ENCODE data around the gene TWF2.

- TF ChIP-seq YY1 (IDR thresholded peaks at IDR 0.05; ENCODE audit: insufficient read depth, insufficient read length) (no peak), SUZ12 (IDR thresholded peaks at IDR 0.05; ENCODE audit: extremely low read depth, insufficient read depth, insufficient read length) (no peak), ZNF274 (IDR thresholded peaks at IDR 0.05; ENCODE audit: low read depth, low read length) (no peak)
These were observed 25.1 kb downstream of the TWF2 start for GRCh38 chr3:52213901-52214300.
